ENCODE measurements around the gene MIPOL1.
"Not testable (repeated sequence)": the region's sequence is repeated elsewhere in the genome, so short reads cannot be mapped to it uniquely, and the experiment has no call there.

Gene MIPOL1

DNA sequence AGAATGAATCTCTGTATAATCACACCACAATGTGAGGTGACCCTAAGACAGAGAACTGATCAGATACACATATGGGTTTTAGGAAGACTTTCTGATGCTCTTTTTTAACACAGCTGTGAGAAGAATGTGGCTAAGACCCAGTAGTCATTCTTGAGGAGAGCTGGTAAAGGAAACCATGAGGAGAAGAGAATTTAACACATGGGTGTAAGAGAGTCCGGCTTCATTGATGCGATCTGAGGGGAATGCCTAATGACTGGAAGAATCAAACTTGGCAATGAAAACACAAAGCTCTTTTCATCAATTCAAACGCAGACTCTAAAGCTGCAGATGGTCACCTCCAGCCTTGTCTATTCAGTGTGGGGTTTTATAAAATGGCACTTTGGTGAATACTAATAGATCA lies 318.0 kb downstream of the MIPOL1 start:
- peak in 1 of 58 donors; percentile 4 for DNase-seq

DNA sequence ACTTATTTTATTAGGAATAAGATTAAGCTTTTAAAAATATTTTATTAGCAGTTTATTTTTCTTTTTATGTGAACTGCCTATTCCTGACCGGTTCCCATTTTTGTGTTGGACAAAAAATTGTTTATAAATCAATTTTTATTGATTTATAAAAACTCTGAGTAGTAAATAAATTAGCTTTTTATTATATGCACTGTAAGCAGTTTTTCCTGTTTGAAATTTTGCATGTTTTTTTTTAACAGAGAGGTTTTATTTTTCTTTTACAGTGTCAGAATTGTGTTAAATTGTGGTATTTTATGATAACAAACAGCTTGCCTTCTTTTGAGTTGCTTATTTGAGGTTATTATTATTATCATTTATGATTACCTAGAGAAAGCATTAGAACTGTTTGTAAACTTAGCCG lies 329.3 kb downstream of the MIPOL1 start:
- no peak for DNase-seq

DNA sequence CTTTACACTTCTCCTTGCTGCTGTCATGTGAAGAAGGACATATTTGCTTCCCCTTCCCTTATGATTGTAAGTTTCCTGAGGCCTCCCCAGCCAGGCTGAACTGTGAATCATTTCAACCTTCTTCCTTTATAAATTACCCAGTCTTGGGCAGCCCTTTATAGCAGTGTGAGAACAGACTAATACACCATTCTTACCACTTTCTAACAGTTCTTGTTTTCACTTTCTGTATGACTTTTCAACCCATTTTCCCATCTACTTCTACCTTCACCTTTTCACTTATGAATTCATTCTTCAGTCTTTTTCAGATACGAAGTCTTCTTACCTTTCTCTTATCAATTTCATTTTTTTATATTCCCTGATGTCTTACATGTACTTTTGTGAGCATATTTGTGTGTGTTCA lies 342.3 kb downstream of the MIPOL1 start:
- no peak for DNase-seq

DNA sequence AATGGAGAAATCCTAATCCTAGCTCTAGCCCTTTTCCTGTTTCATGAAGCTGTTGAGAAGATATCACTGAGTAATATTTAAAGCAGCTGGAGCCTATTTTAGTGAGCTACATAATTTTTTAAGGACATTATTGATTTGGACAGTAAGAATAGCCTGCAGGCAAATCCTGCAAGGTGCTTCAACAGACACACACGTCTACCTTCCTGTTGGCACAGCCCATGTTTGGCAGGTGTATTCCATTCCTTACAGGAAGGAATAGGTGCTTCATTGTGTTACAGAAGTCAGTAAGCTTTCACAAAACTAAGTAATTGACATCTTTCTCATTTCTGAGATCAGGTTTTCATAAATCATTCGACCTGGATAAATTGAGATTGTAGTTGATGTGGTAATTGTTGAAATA lies 346.7 kb downstream of the MIPOL1 start:
- no peak for DNase-seq

DNA sequence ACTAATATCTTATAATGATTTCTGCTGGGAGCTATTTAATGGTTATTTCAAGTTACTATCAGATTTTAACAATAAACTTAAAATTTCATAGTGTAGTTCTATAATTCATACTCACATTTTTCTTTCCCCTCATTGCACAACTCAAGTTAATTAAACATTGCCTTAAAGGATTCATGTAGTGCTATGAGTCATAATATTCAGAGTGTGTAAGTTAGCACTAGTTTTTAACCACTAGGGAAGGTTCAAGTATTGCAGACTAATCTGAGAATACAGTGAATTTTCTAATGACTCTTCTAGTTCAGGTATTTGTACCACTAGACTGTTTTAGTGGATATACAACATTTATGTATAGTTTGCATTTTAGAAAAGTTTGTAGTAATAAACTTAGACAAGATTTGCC lies 347.4 kb downstream of the MIPOL1 start:
- DNase-seq: no peak

DNA sequence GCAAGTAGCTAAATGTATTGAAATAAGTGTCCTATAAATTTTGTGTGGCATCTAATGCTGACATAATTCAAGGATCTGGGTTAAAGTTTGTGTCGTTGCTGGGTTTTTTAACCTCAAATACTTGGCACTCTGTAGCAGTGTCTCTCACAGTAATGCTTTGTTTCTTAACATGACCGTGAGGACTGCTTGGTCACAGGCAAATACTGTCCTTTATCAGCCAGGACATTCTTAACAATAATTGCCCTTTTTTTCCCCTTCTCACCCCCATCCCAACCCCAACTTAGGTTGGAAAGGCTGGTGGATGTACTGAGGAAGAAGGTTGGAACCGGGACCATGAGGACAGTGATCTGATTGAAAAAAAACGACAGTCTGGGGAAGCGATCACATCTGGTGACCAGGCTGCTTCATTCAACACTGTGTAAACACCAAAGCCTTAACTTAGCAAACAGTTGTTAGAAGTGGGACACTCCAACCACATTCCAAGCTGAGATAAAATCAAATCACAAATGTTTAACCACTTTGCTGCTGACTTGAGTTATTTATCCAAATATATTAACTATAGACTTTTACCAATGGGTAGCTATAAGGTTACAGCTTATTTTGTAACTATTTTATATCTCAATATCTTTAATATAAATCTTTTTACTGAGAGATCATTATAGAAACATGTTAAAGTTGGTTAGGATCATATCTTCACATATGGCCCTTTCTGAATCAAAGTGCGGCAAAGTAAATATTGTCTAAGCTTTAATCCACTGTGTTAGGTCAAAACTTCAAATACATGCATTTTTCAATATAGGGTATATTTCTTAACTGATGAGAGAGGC lies 349.1 kb downstream of the MIPOL1 start:
- no peak for DNase-seq

DNA sequence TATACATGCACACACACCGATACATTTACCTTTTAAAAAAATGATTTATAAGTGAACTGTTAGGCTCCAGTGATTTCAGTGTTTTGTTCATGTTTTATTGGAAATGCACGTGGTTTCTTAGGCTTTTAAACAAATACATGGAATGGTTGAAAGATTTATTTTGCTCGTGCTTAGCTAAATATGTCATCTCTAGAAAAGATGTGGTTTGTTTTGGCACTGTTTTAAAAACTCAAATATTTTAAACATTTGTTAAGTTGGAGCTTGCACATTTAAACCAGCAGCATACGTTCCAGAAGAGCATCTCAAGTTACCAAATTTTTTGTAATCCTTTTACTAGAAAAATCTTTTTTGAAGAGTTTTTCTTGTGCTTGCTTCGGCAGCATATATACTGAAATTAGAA lies 352.8 kb downstream of the MIPOL1 start:
- no peak for DNase-seq

DNA sequence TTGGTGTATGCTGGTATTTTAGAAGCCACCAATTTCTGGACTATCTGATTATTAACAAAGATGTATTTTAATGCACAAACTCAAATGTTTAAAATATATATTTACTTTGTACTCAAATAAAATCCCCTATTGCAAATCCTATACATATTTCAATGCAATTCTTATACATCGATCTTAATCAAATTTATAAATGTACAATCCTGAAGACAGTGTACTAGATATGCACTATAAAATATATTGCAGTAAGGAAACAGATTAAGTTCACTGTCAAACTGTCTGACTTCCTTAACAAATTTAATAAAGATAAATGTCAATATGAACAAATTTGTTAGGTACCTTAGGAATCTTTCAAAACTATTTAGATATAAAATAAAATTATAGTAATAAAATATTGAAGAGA lies 353.4 kb downstream of the MIPOL1 start:
- no peak for DNase-seq

DNA sequence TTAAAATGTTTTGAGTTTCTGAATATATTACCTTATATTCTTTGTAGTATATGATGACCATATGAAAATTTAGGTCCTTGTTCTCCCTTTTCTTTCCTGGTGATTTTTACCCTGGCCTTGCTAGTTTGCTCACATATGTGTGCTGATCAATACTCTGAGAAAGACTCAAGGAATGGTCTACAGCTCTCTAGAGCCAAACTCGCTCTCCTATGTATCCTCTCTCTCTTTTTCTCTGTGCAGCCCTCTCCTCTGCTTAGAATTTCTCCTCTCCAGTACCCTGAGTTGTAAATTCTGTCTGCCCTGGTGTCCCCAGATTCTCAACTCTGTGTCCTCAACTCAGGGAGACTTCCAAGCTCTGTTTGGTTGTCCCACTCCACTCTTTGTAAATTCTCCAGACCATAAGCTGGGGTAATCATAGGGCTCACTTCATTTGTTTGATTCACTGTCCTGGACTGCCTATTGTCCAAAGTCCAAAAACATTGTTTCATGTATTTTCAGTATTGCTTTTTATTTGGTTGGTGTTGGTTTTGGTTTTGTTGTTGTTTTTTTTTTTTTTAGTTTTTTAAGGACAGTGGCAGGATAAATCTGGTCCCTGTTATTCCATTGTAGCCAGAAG lies 356.3 kb downstream of the MIPOL1 start:
- DNase-seq: no peak

DNA sequence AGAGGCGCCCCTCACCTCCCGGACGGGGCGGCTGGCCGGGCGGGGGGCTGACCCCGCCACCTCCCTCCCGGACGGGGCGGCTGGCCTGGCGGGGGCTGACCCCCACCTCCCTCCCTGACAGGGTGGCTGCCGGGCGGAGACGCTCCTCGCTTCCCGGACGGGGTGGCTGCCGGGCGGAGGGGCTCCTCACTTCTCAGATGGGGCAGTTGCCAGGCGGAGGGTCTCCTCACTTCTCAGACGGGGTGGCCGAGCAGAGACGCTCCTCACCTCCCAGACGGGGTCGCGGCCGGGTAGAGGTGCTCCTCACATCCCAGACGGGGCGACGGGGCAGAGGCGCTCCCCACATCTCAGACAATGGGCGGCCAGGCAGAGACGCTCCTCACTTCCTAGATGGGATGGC lies 357.9 kb downstream of the MIPOL1 start:
- not testable (repeated sequence) for DNase-seq

DNA sequence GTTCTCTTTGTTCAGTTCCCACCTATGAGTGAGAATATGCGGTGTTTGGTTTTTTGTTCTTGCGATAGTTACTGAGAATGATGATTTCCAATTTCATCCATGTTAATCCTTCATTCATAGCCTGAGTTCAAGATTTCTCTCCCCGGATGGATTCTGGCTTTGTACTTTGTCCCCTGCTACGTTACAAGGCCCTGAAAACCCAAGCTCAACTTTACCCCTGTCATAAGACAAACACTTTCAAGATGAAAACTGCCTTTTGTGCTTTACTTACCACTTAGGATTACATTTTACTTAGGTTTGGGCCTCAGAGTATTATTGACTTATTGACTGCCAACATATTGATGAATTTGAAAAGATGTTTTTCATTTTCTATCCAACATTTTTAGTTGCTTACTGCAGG lies 361.0 kb downstream of the MIPOL1 start:
- no peak for DNase-seq

DNA sequence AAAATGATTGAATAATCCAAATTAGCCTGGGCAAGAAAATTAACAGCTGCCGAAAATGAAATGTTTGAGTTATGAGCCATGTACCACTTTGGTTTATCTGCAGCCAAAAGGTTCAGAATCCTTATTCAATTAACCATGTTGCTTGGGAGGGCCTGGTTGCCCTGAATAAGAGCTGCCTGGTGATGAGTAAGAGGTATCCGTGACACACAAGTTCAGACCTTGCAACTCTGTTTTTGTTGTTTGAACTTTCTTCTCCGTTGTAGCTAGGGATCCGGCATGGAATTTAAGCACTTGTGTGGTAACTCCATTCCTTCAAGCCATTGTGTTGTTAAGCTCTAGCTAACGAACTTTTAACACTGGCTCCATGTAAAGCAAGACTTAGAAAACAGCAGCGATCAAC lies 361.6 kb downstream of the MIPOL1 start:
- DNase-seq: peak in 1 of 58 donors; percentile 0

DNA sequence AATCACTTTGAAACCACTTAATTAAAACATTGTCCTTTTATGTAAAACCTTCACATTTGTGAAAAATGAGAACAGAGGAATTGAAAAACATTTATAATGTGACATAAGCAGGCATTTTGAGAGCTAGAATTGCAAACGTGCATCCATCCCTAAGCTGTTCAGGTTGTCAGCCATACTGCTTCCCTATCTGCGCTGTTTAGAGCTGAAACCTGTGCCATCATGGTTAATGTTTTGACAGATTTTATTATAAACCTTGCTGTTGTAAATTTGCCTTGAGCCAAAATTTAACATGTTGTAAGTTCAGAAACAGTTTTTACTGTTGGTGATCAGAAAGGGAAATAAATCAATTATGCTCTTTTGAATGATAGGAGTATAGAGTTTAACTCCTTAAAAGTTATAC lies 365.5 kb downstream of the MIPOL1 start:
- DNase-seq: no peak

DNA sequence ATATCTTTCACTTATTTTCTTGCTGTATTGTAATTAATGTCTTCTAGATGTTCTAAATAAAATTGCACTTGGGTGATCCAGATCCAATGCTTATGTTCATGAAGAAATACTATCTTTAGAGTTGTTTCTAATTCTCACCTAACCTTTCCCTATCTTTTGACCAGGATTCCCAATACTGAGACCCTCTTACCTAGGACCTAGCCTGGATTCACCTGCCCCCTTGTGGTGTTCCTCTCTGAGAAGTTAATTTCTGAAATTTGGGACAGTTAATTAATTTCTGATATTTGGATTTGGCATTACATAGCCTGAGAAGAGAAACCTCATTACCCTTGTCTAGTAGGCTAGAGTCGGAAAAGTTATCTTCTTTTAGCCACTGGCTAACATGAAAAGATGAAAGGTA lies 367.8 kb downstream of the MIPOL1 start:
- DNase-seq: no peak

DNA sequence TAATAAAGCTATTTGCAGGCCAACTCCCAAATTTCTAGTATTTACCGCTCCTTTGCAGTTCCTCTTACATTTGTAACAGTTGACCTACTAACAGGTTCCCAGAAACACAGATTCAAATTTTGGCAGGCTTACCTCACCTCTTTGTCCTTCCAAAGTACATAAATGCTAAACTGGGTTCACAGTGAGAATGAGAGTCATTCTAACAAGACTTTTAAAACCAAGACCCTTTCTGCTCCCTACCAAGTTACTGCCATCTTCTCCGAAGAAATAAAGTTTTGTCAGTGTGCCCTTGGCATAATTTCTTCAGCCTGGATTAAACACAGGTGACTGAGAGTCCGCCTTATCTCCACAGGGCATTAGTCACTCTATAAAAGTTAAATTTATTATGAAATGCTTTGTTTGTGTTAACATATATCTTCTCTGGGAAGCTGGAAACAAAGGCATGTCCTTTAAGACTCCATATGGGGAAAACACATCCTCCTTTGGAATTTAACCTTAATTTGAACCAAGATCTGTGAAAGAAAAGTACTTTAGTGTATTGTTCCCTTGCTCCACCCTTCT lies 369.2 kb downstream of the MIPOL1 start:
- no peak for DNase-seq

DNA sequence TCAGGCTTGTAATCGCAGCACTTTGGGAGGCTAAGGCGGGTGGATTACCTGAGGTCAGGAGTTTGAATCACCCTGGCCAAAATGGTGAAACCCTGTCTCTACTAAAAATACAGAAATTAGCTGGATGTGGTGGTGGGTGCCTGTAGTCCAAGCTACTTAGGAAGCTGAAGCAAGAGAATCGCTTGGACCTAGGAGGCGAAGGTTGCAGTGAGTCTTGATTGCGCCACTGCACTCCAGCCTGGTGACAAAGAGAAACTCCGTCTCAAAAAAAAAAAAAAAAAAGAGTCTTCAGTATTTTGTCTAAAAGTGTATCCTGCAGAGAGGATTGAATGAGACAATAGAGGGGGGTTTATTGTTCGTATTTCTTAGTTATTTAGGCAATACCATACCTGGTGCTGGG lies 372.0 kb downstream of the MIPOL1 start:
- no peak for DNase-seq

DNA sequence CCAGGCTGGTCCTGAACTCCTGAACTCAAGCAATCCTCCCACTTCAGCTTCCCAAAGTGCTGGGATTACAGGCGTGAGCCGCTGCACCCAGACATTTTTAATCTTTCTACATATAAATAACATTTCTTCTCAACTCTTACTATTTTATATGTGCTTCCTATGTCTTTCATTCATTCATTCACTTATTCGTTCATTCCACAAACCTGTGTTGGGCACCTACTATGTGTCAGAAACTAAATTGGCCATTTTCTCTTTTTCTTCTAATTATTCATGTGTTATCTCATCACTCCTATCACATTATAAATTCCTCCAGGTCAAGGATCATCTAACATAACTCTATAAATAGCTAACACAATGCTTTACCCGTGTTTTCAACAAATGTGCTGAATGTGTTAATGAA lies 373.7 kb downstream of the MIPOL1 start:
- DNase-seq: no peak

DNA sequence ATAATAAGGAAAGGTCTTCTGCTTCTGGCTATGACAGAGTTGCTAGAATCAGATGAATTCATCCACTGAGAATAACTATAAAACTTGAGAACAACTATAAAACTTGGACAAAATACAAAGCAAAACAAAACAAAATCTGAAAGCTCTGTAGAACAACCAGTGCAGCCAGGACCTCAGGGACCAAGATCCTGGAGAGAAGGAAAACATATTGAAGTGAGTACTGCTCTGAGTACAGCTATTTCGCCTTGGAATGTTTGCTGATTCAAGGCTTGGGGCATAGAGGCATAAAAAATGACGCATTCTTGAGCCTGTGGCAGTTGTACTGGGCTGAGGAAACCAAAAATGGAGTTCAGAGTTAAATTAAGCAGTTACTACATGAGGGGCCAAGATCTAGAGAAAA lies 375.6 kb downstream of the MIPOL1 start:
- no peak for DNase-seq

DNA sequence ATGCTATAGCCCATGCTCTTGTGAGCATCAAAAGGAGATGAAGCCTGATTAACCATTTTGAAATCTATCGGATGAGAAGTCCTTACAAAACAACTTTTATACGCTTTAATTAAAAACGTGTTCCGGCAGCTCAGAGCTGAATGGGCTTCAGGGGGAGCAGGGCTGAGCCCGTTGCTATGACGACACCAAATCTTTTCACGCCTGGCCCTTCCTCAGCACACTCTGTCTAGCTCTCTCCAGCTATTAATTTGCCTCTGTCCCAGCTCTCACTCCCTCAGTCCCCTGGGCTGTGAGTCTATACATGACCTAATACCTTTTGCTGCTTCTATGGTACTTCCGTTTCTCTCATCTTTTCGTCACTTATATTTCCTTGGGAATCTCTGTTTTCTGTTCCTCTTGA lies 381.5 kb downstream of the MIPOL1 start:
- DNase-seq: no peak

DNA sequence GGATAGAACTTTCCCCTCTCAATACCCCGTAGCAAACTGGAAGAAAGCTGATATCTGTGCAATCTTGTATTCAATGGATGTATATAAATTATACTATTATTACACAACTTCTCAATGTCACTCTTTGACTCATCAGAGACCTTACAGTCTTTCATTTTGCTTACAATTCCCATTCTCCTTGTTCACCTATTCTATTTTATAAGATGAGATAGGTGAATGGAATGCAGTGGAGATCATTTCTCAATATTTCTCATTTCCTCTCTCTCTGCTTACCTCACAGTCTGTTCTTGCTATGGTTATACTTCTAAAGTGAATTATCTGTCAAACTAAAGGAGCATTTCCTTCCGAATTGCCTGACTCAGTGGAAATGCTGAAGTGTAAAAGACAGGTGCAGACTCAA lies 382.4 kb downstream of the MIPOL1 start:
- no peak for DNase-seq

DNA sequence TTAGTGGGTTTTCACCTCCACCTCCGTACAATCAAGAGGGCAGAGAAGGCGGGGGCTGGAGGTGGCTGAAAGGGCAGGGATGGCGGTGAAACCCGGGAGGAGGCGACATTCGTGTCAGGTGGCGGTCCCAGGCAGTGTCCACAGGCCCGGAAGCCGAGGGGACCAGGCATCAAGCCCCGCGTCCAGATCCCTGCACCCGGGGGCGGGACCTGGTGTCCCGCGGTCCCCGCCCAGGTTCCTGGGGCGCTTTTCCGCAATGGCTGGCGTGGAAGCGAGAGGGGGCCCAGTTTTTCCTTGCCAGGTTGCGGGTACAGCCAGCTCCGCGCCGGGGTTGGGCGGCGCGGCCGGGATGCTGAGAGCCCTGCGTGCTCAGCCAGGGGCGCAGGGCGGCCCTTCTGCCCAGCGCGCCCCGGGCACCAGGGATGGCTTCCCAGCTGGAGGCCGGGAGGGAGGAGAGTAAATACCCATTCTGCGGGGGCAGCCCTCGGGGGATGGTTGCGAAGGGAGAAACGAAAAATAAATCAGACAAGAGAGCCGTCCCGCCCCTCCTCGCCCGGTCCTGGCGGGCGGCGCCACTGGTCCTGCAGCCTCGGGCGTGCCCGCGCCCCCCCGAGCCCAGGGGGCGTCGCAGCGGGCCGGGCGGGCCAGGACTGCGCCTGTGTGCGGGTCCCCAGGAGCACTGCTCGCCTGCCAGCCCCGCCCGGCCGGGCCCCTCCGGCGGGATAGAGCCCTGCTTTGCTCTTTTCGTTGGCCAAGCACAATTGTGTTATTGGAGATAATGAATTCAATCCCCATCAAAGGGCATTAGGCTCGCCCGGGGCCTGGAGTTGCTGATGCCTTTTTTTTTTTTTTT lies 385.8 kb downstream of the MIPOL1 start:
- DNase-seq: no peak
